ENCODE measurements around the gene KLHL1.

DNA sequence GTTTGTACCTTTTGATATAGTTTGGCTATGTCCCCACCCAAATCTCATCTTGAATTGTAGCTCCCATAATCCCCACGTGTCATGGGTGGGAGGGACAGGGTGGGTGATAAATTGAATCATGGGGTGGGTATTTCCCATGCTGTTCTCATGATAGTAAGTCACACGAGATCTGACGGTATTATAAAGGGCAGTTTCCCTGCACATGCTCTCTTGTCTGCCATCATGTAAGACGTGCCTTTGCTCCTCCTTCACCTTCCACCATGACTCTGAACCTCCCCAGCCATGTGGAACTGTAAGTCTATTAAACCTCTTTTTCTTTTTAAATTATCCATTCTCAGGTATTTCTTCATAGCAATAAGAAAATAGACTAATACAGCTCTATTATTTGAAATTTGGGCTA, 331.3 kb downstream of the KLHL1 start:
- TF ChIP-seq, protein P1, sequence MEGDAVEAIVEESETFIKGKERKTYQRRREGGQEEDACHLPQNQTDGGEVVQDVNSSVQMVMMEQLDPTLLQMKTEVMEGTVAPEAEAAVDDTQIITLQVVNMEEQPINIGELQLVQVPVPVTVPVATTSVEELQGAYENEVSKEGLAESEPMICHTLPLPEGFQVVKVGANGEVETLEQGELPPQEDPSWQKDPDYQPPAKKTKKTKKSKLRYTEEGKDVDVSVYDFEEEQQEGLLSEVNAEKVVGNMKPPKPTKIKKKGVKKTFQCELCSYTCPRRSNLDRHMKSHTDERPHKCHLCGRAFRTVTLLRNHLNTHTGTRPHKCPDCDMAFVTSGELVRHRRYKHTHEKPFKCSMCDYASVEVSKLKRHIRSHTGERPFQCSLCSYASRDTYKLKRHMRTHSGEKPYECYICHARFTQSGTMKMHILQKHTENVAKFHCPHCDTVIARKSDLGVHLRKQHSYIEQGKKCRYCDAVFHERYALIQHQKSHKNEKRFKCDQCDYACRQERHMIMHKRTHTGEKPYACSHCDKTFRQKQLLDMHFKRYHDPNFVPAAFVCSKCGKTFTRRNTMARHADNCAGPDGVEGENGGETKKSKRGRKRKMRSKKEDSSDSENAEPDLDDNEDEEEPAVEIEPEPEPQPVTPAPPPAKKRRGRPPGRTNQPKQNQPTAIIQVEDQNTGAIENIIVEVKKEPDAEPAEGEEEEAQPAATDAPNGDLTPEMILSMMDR (IDR thresholded peaks at IDR 0.05; ENCODE audit: poor library complexity, severe bottlenecking): no peak
- no peak for TF ChIP-seq MXI1 (conservative IDR thresholded peaks at IDR 0.05; ENCODE audit: poor library complexity, severe bottlenecking)
- no peak for TF ChIP-seq EP300 (conservative IDR thresholded peaks at IDR 0.05; ENCODE audit: poor library complexity, severe bottlenecking)
- no peak for TF ChIP-seq POLR2AphosphoS5 (IDR thresholded peaks at IDR 0.05)
- TF ChIP-seq, protein P2, sequence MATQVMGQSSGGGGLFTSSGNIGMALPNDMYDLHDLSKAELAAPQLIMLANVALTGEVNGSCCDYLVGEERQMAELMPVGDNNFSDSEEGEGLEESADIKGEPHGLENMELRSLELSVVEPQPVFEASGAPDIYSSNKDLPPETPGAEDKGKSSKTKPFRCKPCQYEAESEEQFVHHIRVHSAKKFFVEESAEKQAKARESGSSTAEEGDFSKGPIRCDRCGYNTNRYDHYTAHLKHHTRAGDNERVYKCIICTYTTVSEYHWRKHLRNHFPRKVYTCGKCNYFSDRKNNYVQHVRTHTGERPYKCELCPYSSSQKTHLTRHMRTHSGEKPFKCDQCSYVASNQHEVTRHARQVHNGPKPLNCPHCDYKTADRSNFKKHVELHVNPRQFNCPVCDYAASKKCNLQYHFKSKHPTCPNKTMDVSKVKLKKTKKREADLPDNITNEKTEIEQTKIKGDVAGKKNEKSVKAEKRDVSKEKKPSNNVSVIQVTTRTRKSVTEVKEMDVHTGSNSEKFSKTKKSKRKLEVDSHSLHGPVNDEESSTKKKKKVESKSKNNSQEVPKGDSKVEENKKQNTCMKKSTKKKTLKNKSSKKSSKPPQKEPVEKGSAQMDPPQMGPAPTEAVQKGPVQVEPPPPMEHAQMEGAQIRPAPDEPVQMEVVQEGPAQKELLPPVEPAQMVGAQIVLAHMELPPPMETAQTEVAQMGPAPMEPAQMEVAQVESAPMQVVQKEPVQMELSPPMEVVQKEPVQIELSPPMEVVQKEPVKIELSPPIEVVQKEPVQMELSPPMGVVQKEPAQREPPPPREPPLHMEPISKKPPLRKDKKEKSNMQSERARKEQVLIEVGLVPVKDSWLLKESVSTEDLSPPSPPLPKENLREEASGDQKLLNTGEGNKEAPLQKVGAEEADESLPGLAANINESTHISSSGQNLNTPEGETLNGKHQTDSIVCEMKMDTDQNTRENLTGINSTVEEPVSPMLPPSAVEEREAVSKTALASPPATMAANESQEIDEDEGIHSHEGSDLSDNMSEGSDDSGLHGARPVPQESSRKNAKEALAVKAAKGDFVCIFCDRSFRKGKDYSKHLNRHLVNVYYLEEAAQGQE (IDR thresholded peaks at IDR 0.05; ENCODE audit: borderline replicate concordance): no peak
- no peak for TF ChIP-seq EZH2 (IDR thresholded peaks at IDR 0.05; ENCODE audit: borderline replicate concordance, insufficient read depth, low read length, poor library complexity, severe bottlenecking)
- no peak for TF ChIP-seq TAF1 (IDR thresholded peaks at IDR 0.05; ENCODE audit: low read depth)

Data from neural cell (in vitro differentiated cells).